Esophagus squamous epithelium (tissue), 5 donors: ENCODE data around the gene MEA1. TPM values are rescaled to one million over a fixed set of nuclear protein-coding genes. Genes with fewer than 3 reads are reported as not detected.

Source experiments
- DNase-seq: peaks from one replicate; lab custom pipeline; 2025; lab: John Stamatoyannopoulos, UW
- H3K27ac ChIP-seq, 4 donors: fragments of 200-600 bp; sonication (generic); one replicate each; pipeline ENCODE4 v1.5.1; 2016 to 2019; ENCODE audit warnings: mild to moderate bottlenecking in 1 of 4
- H3K27me3 ChIP-seq, 4 donors: fragments of 200-600 bp; sonication (generic); 1 replicate in 3 of 4; 2 replicates in 1 of 4; pipeline versions ENCODE4 v1.5.1 to v1.6.0; 2017 to 2021; ENCODE audit warnings: antibody characterized with exemption in 1 of 4
- H3K36me3 ChIP-seq, 3 donors: fragments of 200-600 bp; sonication (generic); one replicate each; pipeline ENCODE4 v1.5.1; 2016 to 2019
- H3K4me1 ChIP-seq, 3 donors: fragments of 200-600 bp; sonication (generic); one replicate each; pipeline ENCODE4 v1.5.1; 2017 to 2019
- H3K4me3 ChIP-seq, 4 donors: fragments of 200-600 bp; sonication (generic); 1 replicate in 3 of 4; 2 replicates in 1 of 4; pipeline ENCODE4 v1.5.1; 2016 to 2019; ENCODE audit warnings: mild to moderate bottlenecking in 2 of 4, moderate library complexity in 1 of 4
- H3K9me3 ChIP-seq, 3 donors: fragments of 200-600 bp; sonication (generic); one replicate each; pipeline ENCODE4 v1.5.1; 2016 to 2019
- POLR2A ChIP-seq, 4 donors: fragments of 450-650 bp; IDR thresholded peaks; one replicate each; pipeline ENCODE4 v1.6.1; 2017; ENCODE audit warnings: antibody characterized with exemption in 4 of 4, mild to moderate bottlenecking in 4 of 4, moderate library complexity in 3 of 4
- WGBS, 2 donors: methylation state at CpG; one replicate each; pipeline ENCODE4 v1.1.5; 2018; 5-methylcytosine and 5-hydroxymethylcytosine counted together
- intact Hi-C: fragments of 100-400 bp; cut with DNase I; formaldehyde crosslinking; loops from one replicate; pipeline ENCODE4 v1.15.0; 2022
- total RNA-seq, 4 donors: library from RNA; depleted of rRNA; stranded (reverse); fragments of >200 nt; gene quantifications; one replicate each; pipeline ENCODE4 v1.1.0, GENCODE V29; 2016
- TF ChIP-seq, protein P1 (sequence below), 6 experiments: fragments of 450-650 bp in 4 of 6; fragments of 200-600 bp in 2 of 6; sonication (generic) in 2 of 6; IDR thresholded peaks; one replicate each; pipeline ENCODE4 v1.5.1; 2016 to 2019; ENCODE audit warnings: antibody characterized with exemption in 6 of 6, mild to moderate bottlenecking in 4 of 6, moderate library complexity in 4 of 6
- donor health status: DM: yes; HTN: yes; CAD: no.

Gene MEA1
- total RNA-seq, 4 donors from 2014 or later = 28.9 to 56.6 (median 49.1) TPM

DNA sequence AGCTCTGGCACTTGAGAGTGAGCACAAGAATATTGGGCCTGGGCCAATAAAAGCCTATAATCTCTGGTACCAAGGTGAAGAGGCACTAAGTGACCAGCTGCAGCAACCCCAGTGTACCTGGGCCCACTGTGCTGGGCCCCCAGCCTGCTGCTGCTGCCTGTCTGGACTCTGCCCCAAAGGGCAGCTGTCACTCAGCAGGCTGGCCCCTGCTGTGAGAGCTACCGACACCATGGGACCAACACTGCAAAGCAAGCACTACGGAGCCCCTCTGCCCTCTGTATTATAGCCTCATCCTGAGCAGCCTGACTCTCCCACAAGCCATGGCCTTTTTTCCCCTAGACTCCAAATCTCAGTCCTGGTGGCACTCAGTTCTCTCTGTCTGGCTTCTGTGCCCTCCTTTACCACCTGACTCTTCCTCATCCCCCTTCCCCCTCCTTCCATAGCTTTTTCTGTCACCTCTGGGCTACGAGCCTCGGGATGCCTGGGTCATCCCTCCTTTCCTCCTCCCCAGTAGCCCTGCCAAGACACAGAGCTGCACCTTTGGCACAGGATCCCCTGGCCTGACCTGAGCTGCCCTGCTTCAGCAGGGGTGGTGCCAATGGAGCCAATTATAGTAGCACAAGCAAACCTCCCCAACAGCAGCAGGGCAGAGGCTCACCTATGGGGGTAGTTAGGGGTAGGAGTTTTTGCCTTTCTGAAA lies 21.9 kb upstream of the MEA1 start:
- H3K9me3 ChIP-seq = no peaks in the 10 kb centered on the region
- no peak for DNase-seq
- no peak overlapping the region for H3K27ac ChIP-seq
- TF ChIP-seq POLR2A (IDR thresholded peaks at IDR 0.05) = no peak
- TF ChIP-seq, protein P1, sequence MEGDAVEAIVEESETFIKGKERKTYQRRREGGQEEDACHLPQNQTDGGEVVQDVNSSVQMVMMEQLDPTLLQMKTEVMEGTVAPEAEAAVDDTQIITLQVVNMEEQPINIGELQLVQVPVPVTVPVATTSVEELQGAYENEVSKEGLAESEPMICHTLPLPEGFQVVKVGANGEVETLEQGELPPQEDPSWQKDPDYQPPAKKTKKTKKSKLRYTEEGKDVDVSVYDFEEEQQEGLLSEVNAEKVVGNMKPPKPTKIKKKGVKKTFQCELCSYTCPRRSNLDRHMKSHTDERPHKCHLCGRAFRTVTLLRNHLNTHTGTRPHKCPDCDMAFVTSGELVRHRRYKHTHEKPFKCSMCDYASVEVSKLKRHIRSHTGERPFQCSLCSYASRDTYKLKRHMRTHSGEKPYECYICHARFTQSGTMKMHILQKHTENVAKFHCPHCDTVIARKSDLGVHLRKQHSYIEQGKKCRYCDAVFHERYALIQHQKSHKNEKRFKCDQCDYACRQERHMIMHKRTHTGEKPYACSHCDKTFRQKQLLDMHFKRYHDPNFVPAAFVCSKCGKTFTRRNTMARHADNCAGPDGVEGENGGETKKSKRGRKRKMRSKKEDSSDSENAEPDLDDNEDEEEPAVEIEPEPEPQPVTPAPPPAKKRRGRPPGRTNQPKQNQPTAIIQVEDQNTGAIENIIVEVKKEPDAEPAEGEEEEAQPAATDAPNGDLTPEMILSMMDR (IDR thresholded peaks at IDR 0.05) = no peak
- no peaks in the 10 kb centered on the region for H3K4me1 ChIP-seq
- intact Hi-C loops = no loop called here
- no peaks in the 10 kb centered on the region for H3K27me3 ChIP-seq
- 58 to 64% methylated on average over 3 to 4 of the region's 4 CpGs for WGBS, 2 donors
- H3K4me3 ChIP-seq = no peak overlapping the region
- peaks cover 15 to 99% (median 17%) of the 10 kb centered on the region in 3 donors for H3K36me3 ChIP-seq

DNA sequence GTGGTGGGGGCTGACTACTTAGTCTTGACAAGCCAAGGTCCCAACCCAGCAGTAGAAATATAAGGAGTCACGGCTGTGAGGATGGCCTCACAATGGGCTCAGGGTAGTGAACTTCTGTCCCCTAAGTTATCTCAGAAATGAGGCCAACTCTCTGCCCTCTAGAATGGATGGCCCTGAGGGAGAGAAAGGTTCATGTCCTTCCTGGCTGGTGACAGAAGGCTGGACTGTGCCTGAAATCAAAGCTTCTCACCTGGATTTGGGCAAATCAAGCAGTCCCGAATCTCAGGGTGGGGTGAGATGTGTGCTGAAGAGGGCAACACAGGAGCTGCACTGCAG lies 20.4 kb upstream of the MEA1 start:
- Histone ChIP-seq H3K9me3 (no peaks in the 10 kb centered on the region), H3K4me1 (no peaks in the 10 kb centered on the region), H3K27ac (no peak overlapping the region), H3K27me3 (no peaks in the 10 kb centered on the region), H3K4me3 (no peak overlapping the region), H3K36me3 (peaks cover 8 to 99% (median 27%) of the 10 kb centered on the region in 3 donors)
- TF ChIP-seq, protein P1 (IDR thresholded peaks at IDR 0.05) = no peak
- no peak for TF ChIP-seq POLR2A (IDR thresholded peaks at IDR 0.05)
- 73 to 75% methylated on average over 1 of the region's 2 CpGs for WGBS, 2 donors
- intact Hi-C loops = no loop called here
- no peak for DNase-seq

DNA sequence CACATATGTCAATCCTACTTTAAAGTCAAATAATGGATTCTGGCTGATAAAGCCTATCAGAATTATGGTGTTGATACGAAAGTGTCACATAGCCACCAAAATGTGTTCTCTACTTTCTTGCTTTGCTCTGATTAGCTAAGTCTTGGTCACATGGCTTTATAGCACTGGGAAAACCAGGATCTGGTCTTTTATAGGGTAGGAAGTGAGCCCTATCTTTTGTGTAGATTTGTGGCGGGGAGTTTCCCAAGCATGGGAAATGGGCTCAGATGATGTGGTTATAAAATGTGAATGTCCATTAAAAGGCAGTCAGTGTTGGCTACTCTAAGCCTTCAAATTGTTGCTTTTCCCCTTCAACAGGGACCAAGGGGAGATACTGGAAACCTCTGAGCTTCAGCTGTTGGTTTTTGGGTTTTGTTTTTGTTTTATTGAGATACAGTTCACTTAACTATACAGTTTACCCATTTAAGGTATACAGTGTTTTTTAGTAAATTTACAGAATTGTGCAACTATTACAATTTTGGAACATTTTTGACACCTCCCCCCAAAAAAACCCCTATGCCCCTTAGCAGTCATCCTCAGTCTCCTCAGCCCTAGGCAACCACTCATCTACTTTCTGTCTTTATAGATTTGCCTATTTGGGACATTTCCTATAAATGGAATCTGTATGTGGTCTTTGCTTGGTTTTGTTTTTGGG lies 19.9 kb upstream of the MEA1 start:
- Histone ChIP-seq H3K4me3 (no peak overlapping the region), H3K27ac (no peak overlapping the region), H3K36me3 (peaks cover 13 to 99% (median 29%) of the 10 kb centered on the region in 3 donors), H3K9me3 (no peaks in the 10 kb centered on the region), H3K4me1 (no peaks in the 10 kb centered on the region), H3K27me3 (no peaks in the 10 kb centered on the region)
- WGBS, 2 donors = 87 to 100% methylated on average over 2 of the region's 2 CpGs
- DNase-seq = no peak
- no peak for TF ChIP-seq POLR2A (IDR thresholded peaks at IDR 0.05)
- TF ChIP-seq, protein P1 (IDR thresholded peaks at IDR 0.05) = no peak
- intact Hi-C loops = no loop called here

DNA sequence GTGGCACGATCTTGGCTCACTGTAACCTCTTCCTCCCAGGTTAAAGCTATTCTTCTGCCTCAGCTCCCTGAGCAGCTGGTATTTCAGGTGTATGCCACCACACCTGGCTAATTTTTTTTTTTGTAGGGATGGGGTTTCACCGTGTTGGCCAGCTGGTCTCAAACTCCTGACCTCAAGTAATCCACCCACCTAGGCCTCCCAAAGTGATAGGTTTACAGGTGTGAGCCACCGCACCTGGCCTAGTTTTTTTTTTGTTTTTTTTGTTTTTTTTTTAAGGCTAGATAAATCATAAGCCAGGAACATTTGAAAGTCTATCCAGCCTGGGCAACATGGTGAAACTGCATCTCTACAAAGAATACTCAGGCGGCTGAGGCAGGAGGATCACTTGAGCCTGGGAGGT lies 18.6 kb upstream of the MEA1 start:
- Histone ChIP-seq H3K9me3 (no peaks in the 10 kb centered on the region), H3K36me3 (peaks cover 18 to 99% (median 30%) of the 10 kb centered on the region in 3 donors), H3K27ac (no peak overlapping the region), H3K27me3 (no peaks in the 10 kb centered on the region), H3K4me3 (no peak overlapping the region), H3K4me1 (no peaks in the 10 kb centered on the region)
- WGBS, 2 donors = 88 to 93% methylated on average over 4 of the region's 4 CpGs
- DNase-seq = no peak
- no peak for TF ChIP-seq POLR2A (IDR thresholded peaks at IDR 0.05)
- TF ChIP-seq, protein P1 (IDR thresholded peaks at IDR 0.05) = no peak
- intact Hi-C loops = no loop called here

DNA sequence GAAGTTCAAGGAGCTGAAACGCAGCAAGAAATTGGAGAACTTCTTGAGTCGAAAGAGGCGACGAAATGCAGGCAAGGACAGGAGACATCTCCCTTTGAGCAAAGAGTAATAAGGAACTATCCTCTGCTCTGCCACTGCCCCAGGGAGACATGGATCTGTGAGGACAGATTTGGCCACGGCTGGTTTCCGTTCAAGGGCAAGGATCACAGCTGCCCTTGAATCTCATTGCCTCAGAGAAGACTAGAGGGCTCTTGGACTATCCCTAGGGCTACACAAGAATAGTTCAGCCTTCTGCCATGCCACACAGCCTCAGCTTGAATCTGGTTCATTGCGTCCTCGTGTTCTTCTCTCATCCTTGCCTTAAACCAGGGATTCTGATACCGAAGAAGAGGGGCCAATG lies 15.4 kb upstream of the MEA1 start:
- H3K4me3 ChIP-seq = no peak overlapping the region
- no peak overlapping the region for H3K27ac ChIP-seq
- H3K4me1 ChIP-seq = peaks cover 0 to 3% (median 0%) of the 10 kb centered on the region in 3 donors
- no peaks in the 10 kb centered on the region for H3K9me3 ChIP-seq
- intact Hi-C loops = no loop called here
- no peak for TF ChIP-seq POLR2A (IDR thresholded peaks at IDR 0.05)
- TF ChIP-seq, protein P1 (IDR thresholded peaks at IDR 0.05) = no peak
- 91 to 95% methylated on average over 9 of the region's 9 CpGs for whole genome bisulfite sequencing, 2 donors
- H3K36me3 ChIP-seq = peaks cover 13 to 99% (median 62%) of the 10 kb centered on the region in 3 donors
- DNase-seq = no peak
- H3K27me3 ChIP-seq = no peaks in the 10 kb centered on the region
